ENCODE data around the gene HS1BP3.

The HS1BP3 gene

DNA sequence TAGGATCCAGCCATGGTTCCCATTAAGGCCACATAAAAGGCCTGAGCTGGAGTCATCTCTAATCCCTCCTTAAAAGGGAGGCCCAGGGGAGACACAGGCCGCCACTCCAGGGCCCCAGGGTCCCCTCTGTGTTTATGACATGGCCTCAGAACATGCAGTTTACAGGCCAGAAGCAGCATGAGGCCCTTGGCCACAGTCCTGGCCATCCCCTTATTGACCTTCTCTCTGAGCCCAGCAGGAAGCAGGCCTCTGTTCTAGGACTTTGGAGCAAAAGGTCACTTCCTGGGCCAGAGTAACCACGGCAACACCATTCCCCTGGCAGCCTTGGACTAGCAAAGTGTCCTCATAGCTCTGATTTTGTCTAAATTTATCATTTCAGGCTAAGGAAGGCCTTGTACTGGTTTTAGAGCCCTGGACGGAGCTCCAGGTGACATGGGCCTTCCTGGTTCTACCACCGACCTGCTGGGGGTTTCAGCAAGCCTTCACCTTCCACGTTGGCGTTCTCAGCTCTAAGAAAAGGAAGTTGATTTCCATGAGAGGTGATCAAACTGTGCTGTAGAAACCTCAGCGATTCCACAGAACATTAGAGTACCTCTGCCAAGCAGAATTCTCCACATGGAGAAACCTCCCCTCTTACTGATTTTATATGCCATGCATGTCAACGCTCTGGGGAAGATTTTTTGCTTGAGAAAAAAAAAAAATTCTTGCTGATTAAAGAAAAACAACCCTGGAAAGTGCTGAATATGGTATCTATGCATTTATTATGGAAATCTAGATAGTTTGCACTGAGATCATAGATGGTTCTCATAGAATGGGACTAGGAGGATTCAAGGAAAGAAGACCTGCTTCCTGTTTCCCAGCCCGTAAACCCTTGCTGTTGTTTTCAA, 53.7 kb downstream of the HS1BP3 start:
- DNase-seq = no peak

DNA sequence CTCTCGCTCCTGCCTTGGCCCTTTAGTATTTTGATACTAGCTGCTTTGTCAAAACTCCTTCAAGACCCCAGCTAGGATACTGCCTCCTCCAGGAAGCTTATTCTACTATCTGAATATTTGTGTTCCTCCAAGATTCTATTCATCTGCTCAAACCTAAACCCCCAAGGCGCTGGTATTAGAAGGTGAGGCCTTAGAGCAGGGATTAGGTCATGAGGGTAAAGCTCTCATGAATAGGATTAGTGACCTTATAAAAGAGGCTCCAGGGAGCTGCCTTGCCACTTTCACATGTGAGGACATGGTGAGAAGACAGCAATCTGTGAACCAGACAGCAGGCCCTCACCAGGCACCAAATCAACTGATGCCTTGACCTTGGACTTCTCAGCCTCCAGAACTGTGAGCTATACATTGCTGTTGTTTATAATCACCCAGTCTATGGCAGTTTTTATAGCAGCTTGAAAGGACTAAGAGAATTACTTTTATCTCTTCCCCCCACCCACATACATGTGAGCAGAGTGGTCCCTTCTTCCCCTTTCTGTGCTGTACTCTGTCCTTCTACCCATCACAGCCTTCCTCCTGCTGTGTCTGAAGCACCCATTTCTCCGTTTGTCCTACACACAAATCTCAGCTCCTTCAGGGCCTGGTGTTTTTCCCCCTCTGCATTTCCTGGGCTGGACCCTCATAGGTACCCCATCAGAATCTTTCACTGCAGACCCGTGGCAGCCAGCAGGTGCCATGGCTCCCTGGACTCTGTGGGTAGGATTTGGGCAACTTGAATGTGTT, 54.5 kb downstream of the HS1BP3 start:
- DNase-seq = no peak

DNA sequence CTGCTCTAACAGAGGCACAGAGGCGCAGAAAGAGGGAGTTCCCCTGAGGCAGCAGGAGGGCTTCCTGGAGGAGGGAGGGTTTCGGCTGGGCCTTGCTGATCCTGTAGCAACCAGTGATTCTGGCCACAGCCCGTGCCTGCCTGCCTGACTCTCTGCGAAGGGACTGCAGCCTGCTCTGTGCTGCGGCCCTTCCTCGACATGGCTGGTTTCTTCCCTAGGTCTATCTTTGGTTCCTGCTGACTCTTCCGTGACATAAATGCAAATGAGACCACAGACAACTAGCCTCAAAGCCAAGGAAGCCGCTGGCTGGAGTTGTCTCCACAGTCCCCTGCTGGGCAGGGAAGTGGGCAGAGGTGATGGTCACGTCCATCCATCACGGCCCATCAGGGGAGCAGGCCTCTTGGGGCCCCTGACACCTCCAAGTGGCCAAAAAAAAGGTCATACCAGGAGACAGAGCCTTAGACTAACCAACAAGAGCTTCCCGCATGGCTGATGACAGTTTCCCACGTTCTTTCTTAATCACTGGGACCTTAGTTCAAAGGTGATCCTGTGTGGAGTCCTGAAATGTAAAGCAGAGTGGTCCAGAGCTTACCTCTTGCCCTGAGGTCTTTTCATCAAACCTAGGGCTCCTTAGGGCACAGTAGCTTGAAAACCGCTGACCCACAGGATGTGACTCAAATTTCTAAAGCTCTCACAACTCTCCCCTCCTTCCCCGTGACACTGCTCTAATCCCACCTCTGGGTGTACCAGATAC, 55.3 kb downstream of the HS1BP3 start:
- DNase-seq = no peak

DNA sequence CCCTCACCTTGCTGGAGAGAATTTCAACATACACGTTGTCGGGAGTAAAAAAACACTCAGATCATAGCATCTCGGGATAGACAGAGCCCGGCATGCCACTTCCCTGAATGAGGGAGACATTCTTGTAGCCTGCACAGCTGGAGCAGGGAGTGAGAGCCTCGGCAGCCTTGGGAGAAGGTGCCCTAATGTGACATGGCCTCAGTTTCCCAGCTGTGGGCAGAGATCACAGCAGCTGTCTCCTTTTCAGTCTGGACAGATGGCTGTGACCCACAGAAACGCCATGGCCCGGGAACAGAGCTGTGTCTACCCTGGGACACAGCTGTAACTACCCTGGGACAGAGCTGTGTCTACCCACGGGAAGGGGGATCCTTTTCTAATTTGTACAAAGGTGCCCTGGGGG, 55.9 kb downstream of the HS1BP3 start:
- no peak for DNase-seq

GRCh38 chr2:20594048-20594750, 56.7 kb downstream of the HS1BP3 start:
- no peak for DNase-seq

DNA sequence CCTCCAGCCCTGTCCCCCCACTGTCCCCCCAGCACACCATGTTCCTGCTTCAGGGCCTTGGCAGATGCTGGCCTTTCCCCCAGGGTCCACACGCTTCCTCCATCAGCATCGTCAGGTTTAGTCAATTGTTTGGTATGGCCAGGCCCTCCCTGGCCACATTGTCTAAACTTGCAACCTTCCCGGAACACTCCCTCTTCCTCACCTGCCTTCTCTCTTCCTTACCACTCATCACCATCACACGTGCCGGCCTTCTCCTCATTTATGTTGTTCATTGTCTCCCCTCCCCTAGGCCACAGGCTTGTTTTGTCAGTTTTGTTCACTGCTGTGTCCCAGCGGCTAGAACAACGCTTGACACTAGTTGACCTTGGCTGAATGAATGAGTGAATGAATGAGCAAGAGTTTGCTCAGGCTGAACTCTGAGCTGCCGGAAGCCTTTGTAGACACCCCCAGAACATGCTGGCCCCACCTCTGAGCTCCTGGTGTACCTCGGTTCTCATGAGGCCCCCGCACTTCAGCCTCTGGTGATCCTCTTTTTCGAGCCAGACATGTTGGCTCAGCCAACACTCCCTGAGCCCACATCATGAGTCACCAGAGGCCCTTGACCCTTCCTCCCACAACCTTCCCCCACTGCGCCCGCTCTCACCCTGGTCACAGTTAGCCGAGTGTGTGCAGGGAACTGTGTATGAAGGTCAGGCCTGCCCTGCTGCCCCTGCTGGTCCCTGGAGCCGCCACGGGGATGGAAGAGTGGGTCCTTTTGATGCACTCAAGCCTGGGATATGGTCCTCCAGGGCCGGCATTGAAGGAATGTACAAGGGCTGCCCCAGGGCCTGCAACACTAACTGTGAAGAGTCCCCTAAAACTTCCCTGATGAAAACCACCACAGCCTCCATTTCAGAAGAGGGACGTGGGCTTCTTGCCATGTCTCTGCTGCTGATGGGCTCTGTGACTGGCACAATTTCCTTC, 57.5 kb downstream of the HS1BP3 start:
- DNase-seq = no peak

DNA sequence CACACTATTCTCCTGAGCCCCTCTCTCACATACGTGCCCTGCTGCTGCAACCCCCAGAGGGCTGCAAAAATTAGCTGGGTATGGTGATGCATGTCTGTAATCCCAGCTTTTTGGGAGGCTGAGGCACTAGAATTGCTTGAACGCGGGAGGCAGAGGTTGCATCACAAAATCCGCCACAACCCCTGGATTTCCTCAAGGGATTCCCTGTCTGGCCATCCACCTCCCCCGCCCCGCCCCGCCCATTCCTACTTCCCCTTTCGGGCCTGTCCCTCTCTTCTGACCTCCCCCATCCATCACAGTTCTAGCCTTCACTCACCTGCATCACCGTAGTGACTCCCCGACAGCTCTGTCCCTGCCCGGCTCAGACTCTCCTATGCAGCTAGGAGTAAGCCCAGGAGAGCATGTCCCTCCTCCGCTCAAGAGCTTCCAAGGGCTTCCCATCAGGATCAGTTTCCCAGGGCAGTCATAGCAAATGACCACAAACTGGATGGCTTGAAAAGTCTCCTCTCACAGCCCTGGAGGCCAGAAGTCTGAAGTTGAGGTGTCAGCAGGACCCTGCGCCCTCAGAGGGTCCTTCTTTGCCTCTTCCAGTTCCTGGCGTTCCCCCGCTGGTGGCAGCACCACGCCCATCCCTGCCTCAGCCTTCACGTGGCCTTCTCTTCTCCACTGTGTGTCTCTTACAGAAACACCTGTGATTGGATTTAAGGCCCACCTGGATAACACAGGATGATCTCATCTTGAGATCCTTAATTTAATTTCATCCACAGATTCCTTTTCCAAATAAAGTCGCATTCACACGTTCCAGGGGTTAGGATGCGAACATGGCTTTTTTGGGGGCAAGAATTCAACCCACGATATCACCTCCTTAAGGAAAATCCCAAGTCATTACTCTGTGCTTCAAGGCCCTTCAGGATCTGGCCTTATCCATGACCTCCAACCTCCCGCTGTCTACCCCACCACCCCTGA, 58.5 kb downstream of the HS1BP3 start:
- DNase-seq = no peak

DNA sequence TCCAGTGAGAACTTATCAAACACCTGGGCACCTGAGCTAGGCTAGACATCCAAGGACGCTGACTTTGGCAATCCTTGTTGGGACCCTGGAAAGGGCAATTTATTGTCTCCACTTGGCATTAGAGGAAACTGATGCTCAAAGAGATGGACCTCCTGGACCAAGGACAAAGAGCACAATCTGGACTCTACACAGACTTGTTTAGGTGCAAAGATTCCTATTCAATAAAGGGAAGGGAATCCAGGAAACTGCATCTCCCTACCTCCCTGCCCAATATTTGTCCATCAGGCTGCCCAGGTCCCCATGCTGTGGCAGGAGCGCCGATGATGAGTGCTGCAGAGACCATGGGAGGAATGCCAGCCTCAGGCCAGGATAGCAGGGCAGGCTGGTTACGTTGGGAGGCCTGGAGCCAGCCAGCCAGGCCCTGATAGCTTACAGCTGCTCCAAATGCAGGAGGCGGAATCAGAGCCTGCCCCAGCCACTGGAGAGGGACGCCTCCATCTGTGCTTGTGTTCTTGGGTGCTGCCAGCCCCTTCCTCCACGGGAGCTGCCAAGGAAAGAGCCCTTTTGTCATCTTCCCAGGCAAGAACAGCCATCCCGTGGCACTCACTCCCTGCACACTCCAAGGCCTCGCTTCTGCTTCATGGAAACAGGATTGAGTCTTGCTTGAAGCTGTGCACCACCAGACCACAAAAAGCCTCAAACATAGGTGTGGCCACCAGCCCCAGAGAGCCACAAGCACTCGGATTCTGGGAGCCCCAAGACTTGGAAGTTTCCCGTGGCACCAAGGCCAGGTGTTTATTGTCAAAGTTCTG, 60.0 kb downstream of the HS1BP3 start:
- no peak for DNase-seq

DNA sequence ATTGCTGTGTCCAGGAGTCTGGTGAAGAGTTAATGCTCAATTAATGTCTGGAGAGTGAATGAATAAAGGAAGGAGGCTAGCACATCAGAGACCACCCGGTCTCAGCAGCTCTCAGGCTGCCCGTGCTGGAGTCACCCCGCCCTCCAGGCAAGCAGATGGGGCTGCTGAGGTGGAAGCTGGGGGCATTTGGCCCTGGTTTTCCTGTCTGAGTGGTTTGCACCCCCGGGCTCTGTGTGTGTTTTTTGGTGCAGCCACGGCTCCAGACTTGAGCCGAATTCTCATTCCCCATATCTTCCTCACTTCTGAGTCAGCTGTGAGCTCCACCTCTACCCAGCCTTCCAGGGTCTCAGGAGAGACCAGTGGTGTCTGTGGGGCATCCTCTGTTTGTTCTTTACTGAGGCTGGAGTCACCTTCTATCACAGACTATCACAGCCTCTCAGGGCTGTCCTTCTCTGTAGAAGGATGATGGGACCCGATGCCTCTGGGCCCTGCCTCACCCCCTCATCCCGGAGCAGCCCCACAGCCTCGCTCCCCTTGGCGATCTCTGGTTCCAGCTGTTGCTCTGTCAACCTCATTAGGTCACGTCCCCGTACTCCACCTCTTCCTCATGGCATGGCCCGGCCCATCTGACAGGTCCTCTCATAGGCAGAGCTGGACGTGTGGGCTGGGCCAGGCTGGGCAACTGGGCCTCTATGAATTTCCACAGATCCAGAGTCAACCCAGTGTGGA, 60.8 kb downstream of the HS1BP3 start:
- DNase-seq = no peak

DNA sequence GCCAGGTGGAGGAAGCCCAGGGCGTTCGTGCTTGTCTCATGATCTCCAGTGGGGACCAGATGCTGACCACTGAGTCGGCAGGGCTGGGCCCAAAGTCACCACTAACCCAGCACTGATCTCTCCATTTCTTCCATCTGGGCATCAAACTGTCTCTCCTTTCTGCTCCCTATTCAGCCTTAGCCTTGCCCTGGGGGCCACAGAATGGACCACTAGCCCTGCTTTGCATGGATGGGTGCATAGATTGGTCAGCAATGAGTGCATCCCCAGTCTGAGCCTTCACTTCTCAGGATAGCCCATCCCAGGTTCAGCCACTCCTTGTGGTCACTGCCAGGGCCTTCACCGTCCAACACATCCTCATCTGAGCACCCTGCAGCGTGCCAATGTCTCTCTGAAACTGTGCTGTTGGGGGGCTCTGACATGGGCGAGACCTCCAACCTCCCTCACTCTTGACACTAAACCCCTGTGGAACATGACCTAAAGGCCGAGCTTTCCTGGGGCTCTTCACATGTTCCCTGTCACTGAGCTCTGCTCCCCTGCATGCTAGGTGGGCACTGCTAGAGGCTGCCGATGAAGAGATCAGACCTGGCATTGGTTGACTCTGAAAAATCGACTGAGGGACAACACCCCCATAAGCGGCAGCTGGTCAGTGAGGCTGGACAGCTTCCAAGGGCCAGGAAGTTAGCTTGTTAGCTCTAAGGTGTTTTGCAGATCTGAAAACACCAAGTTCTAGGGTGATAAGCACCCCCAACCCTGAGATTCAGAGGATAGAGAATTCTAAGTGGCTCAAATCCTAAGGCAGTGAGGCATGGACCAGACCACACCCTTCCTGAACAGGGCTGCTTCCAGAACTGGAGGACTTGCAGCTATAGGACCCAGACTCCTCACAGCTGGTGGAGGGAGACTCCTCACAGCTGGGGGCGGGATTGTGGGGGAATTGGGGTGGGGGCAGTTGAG, 61.7 kb downstream of the HS1BP3 start:
- no peak for DNase-seq

DNA sequence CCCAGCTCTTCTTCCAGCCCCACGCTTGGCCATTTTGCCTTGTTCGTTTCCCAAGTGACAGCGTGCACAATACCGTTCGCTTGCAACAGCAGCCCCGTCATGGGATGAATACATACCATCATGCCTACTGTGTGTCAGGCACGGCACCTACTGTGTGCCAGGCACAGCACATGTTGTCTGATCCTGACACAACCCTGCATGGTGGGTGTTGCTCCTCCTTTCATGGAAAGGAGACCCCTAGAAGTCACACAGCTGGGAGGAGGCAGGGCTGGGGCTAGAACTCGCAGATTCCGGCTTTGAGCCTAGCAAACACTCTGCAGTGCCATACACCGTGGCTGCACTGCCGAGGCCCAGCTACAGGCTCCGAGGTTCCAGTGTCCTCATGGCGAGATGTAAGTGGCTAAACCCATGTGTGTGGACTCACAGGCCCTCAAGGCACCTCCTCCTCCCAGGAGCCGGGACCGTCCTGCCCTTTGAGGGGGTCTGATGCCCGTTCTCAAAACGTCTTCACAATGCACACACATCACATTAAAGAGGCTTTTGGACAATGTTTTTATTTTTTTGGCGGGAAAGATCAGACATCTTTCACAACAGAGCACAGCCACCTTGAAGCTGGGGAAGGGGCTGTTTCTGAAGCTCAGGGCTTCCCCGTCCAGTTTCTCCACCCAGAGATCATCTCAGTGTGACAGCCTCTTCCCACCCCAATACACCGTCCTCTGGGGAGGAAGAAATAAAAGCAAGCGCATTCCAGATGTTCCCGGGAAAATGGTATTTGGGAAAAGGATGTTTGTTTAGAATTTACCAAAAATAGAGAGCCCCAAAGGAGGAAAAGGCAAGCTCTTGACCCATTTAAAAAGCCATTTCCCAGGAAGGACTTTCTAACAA, 64.9 kb downstream of the HS1BP3 start:
- DNase-seq = no peak

DNA sequence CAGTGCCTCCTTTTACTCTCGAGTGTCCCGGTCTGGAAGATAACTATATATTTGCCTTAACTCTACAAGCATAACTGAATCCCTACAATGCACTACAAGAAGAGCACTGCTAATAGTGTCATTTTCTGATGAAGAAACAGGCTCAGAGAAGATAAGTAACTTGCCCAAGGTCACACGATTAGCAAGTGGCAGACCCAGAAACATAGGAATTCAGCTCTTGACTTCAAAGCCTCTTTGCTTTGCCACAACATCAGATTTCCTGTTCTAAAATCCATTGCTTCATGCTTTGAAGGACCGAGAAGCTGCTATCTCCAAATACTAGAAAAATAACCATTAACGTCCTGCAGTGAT, 65.6 kb downstream of the HS1BP3 start:
- no peak for DNase-seq

GRCh38 chr2:20584399-20585358, 66.2 kb downstream of the HS1BP3 start:
- no peak for DNase-seq

DNA sequence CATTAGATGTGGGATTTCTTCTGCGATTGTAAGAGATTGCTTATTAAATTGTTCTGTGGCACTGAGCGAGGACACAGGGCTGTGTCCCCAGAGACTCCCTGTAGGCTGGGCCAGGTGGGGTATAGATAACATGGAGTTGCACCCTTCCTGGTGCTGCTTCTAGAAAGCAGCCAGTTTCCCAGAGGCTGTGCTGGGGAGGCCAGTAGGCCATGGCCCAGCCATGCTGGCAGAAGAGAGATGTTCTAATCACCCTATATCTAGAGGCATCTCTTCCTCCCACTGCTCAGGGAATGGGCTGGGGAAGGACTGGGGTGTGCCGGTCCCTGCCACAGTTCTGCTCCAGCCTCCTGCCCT, 66.9 kb downstream of the HS1BP3 start:
- DNase-seq = no peak

DNA sequence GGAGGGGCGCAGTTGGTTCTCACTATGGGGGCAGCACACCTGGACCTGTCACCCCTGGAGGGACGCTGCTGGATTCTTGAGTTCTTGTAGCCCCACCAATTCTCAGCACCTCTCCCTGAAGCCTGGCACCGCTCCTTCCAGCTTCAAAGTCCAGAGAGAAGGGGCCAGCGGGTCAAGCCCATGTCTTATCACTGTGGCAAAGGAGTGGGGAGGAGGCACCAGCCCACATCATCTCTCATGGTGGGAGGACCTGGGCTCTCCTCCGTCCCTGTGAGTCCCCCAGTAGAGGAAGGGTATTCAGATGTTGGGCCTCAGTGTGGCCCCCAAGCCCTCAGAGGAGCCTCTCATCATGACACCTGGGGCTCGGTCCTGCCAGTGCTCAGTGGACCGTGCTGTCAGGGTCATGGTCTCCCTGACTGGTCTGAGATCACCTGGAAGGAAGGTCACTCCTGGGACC, 67.4 kb downstream of the HS1BP3 start:
- DNase-seq = no peak

All from stimulated activated naive CD4-positive, alpha-beta T cell (primary cell).